ENCODE results near the gene PRKN.
"Not testable (repeated sequence)": the region's sequence is repeated elsewhere in the genome, so short reads cannot be mapped to it uniquely, and the experiment has no call there.

Gene PRKN

DNA sequence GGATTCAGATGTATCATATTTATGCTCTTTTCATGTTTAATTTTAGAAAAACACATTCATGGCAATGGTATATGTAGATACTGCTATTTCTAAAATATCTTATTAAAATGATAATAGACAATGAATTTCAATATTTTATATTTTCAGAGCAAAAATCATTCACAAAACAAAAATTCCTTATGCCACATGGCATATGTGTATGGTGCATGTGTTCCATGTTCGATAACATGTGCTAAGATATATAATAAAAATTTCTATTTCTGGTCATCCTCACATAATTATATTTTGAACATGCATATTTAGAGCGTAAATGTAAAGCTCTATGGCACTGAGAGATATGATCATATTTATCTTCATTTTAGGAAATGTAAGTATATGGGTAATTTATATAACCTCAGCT is 847.5 kb downstream of the PRKN start:
- DNase-seq, result no peak

DNA sequence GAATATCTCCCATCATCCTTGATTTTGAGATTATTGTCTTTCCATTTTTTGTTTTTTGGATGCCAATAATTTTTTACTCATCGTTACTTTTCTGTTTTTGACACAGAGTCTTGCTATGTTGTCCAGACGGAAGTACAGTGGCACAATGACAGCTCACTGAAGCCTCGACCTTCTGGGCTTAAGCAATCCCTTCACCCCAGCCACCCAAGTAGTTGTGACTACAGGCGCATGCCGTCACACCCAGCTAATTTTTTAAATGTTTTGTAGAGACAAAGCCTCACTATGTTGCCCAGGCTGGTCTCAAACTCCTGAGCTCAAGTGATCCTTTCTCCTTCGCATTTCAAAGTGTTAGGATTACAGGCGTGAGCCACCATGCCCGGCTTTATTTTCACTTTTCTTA is 851.3 kb downstream of the PRKN start:
- DNase-seq, result no peak

DNA sequence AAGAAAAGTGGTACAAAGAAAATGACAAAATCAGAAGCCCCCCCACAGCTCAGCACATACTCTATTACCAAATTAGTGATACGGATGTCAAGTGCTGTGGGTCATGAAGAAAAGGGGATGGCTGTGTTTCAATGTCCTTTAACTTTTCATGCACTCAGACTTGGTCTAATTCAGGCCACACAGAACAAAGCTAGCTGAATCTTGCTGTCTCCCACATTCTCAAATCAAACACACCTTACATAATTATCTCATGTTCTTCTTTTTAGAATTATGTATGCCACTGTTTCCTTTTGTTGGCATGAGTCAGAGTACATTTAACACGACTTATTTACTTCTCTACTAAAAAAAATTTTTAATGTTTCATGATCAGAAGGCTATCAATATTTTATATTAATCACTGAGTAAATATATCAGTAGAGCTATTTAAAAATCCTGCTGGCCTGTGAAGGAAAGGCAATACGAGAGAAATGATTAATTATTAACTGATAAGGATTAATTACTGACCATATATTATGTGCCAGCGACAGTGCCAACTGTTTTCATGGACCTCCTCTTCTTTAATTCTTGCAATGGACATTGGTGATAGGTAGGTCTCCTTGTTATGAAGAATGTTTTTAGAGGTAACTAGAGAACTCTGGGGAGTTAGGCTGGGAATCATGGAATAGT is 857.2 kb downstream of the PRKN start:
- DNase-seq, result no peak

DNA sequence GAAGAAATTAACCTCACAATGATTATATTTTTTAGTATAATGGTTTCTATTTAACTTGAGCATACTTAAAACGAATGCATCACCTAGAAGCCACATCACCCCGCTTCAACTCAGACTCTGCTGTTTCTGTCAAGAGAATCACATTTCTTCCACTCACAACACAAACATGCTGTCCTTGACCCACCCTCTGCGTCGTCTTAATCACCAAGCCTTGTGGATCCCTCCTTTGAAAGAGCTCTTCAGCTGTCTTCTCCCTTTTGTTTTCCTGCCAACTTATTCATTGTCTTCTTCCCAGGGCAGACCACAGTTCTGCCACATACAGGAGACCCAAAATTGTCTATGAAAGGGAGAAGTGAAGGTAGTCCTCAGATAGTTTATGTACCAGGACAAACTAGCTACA is 858.1 kb downstream of the PRKN start:
- DNase-seq, result no peak

DNA sequence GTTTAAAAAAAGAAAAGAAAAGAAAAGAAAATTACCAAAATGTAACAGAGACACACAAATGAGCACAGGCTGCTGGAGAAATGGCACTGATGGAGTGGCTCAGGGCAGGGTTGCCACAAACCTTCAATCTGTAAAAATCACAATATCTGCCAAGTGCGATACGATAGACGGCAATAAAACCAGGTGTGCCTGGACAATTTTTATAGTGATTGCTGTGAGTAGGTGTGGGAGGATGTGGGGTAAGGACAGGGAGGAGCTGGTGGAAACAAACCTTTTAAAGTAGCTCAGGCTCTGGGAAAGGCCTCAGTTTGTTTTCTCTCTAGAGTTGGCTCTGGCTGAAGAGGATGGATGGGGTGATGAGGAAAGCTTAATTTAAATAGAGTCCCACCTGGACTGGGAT is 861.0 kb downstream of the PRKN start:
- no peak for DNase-seq

DNA sequence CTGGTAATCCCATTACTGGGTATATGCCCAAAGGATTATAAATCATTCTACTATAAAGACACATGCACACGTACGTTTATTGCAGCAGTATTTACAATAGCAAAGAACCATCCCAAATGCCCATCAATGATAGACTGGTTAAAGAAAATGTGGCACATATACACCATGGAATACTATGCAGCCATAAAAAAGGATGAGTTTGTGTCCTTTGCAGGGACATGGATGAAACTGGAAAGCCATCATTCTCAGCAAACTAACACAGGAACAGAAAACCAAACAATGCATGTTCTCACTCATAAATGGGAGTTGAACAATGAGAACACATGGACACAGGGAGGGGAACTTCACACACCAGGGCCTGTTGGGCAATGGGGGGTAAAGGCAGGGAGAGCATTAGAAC is 866.5 kb downstream of the PRKN start:
- not testable (repeated sequence) for DNase-seq

DNA sequence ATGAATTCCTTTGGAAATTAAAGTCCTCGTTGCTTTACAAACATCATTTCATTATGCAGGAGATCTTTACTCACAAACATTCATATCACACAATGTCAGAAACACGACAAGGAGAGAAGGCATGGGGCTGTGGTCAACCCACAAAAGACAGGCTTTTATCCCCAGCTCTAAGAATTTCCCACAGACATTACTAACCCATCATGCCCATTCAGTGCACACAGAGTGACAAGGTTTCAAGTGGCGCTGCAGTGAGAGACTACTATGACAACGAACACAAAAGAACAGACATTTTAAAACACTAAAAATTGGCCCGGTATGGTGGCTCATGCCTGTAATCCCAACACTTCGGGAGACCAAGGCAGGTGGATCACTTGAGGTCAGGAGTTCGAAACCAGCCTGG is 873.9 kb downstream of the PRKN start:
- no peak for DNase-seq

DNA sequence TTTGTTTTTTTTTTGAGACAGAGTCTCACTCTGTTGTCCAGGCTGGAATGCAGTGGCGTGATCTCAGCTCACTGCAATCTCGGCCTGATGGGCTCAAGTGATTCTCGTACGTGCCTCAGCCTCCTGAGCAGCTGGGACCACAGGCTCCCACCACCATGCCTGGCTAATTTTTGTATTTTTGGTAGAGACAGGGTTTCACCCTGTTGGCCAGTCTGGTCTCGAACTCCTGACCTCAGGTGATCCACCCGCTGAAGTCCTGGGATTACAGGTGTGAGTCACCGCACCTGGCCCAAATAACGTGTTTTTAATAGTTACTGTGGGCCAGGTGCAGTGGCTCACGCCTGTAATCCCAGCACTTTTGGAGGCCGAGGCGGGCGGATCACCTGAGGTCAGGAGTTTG is 876.1 kb downstream of the PRKN start:
- DNase-seq, result not testable (repeated sequence)

DNA sequence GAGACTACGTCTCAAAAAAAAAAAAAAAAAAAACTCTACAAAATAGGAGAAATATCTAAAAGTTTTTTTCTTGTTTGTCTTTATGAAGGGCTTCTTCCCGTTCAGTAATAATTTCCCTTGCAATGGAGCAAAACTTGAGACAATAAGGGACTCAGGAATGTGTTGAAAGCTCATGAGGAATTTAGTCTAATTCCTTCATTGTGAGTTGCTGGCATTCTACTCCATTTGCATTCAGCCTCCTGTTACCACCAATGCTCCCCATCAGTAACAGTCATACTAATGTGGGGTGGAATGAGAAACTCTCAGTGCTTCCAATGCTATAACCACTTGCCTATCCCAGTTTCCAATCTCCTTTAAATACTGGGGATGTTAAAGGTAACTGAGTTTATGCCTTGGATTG is 877.0 kb downstream of the PRKN start:
- no peak for DNase-seq

DNA sequence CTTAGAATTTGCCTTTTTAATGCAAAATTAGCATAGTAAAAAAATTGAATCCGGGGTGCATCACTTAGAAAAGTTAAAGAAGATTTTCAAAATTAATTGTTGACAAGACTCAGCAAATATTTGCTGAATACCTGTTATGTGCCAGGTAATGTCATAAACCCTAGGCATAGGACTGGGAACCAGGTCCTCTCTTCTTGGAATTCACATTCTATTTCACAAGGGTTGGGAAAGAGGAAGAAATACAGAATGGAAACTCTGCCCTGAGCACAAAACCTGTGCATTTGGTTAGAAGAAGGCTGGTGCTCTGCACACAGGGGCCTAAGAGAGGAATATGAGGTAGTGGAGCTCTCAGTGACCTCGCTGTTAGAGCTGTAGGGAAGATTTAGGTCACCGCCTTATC is 879.9 kb downstream of the PRKN start:
- no peak for DNase-seq

DNA sequence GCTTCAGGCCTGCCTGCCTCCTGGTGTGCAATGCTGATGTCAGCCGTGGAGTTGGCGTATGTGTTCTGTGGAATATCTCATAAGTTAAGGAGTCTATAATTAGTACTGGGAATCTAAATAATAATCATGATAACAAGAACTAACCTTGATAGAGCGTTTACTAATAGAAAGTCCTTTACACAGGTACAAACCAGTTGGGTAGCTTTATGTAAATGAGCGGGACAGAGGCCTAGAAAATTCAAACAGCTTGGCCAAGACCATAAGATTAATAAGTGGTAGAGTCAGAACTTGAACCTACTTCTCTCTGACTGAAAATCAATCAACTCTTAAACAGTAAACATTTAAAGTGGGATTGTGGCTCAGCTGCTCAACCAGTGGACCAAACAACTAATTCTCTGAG is 882.8 kb downstream of the PRKN start:
- no peak for DNase-seq

DNA sequence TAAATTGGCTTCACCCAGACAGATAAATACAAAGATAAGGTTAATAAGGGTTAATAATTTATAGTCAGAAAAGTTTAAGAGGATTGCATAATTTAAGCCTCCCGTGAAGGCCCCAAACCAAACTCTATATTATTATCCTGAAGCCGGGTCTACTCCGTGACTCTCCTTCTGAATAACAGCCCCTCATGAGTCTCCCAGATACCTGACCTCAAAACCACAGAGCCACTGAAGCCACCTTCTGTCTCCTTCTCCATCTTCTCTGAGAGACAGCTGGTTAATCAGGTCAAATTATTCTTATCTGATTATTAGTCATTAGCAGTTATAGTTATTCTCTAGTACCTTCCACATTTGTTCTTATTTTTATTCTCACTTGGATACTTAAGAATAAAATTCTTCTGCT is 884.5 kb downstream of the PRKN start:
- DNase-seq, result no peak

DNA sequence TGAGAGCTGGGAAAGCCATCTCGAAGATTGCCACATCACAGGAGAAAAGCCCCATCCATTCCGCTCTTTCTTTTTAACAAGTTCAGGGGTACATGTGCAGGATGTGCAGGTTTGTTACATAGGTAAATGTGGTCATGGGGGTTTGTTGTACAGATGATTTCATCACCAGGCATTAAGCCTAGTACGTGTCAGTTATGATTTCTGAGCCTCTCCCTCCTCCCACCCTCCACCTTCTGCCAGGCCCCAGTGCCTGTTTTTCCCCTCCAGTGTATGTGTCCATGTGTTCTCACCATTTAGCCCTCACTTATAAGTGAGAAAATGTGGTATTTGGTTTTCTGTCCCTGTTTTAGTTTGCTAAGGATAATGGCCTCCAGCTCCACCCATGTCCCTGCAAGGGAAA is 887.2 kb downstream of the PRKN start:
- no peak for DNase-seq

DNA sequence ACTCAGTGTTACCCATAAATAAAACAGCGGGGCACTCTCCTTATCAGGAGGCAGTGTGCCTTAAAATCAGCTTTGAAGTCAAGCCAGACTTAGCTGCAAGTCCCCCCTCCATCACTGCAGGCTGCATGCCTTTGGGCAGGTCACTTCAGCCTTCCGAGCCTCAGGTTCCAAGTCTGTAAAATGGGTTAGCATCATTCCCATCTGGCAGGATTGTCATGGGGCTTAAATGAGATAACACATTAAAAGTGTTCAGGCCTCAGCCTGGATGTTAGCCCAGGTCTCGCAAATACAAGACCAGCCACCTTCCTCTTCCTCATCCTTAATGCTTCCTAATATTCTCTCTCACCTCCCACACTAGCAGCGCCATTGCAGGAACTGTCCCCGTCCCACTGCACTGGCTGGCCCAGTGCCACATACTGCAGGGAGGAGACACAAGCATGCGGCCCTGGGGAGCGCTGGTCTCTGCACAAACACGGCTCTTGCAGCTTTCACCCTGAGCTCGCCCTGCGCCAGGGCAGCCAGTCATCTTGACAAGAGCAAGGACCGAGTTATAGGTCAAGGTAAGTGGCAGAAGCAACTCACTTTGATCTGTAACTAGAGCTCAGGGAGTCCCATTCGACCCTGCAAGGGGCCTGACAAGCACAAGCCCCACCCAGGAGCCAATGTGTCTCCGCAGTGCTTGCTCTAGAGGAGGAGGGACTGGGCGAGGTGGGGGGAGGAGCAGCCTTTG is 889.1 kb downstream of the PRKN start:
- no peak for DNase-seq

DNA sequence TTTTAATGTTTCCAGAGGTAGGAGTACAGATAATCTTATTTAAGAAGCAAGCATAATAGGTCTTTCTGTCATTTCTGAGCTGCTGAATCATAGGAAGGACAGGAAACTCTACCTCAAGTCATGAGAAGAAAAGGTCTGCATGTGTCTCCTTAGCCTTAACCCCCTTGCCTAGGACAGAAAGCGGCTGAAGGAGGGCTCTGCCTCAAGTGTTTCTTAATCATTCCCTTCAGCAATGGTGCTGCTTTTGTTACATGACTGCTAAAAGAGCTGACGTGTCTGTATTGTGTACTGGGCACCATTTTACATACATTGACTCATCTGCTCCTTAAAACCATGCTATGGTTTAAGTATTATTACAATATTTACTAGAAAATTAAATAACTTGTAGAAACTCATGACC is 889.7 kb downstream of the PRKN start:
- DNase-seq, result no peak

DNA sequence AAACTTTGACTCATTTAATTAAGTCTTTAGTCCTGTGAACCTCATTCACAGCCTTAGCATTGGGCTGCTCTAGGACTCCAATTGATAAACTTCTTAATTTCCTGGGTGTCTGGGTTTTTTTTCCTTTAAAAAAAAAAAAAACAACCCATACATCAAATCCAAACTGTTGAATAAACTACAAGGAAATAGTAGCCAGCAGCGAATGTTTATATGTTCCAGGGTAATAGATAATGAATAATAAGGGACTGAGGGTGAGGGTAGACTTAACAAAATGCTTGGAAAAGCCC is 890.2 kb downstream of the PRKN start:
- no peak for DNase-seq

DNA sequence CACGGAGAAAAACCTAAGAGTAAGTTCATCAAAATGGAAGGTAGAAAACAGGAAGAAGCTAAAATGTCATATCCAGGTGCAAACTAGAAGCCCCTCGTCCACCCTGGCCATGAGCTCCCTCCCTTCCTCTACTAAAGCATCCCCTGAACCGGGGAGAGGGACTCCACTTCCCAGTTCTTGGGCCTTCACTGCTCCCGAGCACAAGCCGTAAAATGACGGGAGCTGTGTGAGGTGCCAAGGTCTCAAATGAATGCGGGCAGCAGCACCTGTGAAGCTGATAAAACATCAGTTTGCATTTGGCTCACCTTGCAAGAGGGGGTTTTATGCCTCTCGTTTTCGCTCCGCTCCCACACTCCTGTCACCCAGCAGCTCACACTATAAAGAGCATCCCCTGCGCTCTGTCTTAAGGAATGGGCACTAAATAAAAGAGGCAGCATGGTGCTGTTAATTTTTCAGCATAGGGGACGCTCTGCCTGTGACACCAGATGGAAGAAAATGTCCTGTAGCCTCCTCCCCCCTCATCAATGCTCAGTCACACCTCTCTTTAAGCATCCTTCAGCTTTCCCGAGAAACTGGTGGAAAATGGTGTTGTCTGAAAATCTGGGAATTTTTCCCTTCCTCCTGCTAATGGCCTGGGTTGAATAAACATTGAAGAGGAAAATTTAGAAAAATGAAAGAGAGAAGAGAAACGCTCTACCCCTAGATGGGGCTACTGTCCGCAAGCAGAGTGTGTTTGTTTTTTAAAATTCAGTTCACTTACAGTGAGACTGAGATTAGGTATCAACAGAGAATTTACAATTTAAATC is 890.7 kb downstream of the PRKN start:
- DNase-seq, result no peak

DNA sequence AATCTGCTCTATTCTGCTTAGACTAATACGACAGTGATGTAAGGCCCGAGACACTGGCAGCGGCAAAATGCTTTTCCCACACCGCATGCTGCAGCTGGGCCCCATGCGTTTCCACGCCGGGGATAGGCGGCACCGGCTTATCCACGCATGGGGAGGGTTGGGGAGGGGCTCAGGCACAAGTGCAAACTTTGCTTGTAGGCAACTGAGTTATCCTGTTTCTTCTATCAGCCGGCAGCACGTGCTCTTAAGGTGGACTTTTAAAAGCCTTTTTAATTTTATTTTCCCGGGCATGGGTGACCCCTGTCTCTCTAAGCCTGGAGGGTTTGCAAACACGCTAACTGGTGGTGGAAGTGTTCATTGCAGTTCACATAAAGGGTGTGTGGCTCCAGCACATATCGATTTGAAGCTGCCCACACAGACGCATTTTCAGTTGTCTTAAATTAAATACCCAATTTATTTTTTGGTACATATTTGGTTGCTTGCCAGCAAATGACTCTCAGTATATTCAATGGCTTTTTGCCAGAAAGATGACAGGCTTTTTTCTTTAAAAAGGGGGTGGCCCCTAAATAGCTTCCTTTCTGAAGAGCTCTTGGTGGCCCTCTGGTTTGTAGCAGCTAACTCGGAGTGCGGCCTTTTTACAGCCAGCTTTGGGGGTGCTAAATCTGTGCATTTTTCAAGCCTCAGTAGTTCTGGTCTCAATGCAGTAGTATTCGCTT is 891.9 kb downstream of the PRKN start:
- DNase-seq, result no peak

DNA sequence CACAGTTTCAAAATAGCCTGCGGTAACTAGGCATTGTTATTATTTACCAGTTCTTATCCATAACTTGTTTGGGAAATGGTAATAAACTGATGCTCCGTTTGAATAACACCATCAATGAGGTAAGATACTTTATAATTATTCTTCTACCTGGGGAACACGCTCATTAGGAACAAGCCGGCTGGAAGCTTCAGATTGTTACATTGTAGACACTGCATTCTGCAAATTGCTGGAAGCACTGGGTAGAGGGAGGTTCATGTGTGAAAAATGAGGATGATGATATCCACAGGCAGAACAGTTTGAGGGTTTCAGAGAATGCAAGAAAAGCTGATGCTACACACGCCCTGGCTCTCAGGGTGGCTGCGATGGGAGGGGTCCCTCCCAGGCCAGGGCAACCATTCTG is 893.1 kb downstream of the PRKN start:
- no peak for DNase-seq

DNA sequence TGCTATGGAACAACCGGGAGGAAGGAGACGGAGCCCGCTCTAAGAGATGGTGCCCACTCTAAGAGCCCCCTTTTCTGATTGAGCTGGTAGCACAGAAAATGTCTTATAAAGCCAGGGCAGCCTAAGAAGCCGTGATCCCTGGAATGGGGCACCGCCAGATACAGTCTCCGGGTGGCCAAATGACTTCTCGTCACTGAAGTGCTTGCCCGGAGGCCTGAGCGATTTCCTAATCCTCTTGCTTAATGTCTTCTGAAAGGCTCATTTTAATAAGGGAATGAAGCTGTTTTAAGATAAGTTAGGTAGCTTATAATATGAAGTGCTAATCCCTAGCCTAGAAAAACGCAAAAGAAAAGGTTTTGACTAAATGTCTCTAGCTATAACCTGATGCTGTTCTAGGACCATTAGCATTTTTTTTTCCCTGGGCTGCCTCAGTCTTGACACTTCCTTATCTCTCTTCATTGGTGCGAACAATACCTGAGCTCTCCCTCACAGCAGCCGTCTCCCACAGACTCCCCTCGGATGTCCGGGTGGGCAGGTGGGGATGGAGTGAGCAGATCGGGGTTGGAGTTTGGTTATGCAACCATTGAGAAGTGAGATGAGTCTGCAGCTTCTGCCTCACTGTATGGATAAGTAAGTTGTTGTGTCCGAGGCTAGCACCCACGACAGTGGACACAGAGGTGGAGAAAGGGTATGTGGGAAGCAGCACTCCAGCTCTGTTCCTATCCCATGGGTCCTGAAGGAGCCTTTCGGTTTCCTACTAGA is 894.3 kb downstream of the PRKN start:
- DNase-seq, result no peak

DNA sequence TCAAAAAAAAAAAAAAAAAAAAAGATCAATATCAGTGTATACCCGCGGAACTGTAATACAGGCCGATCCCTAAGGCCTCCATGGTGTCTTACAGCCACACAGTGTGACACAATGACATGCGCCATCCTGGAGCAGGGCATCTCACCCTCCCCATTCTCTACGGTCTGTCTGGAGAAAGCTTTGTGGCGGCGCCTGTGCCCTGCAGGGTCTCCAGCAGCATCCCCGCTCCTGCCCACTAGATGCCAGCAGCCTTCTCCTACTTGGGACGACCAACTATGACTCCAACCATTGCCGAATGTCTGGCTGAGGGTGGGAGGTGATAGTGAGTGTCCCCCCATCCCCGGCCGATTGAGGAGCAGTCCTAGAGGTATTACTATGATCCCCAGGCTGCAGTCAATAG is 894.9 kb downstream of the PRKN start:
- no peak for DNase-seq

DNA sequence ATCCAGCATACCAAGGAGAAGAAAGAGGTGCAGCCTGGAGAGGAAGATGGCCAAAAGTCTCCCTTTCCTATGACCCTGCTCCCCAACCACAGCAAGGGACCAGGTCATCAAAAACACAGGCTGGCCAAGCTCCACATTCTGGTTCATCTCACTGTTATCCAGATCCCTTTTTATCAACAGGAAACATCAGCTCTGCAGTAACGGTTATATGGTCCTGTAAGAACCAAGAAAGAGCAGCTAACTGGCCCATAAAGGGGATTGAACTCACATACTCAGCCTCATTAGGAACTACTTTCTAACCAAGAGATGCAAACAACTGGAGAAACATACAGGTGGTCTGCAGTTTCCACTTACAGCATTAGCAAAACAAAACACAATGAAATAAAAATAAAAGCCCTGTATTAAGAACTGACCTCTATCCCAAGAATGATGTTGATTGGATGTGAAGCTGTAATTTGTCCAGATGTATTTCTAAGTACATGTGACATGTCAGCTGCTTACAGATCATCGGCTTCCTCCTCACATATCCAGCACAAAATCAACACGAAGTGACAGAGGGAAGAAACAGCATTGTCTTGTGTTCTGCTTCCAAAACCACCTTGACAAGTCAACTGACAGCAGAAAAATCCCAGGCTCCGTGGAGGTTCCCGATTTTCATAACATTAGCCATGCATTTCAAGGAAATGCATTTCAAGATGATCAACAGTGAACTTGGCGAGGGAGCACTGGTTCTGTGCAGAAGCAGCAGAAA is 896.5 kb downstream of the PRKN start:
- DNase-seq, result no peak
